GM12865 (cell line): ENCODE data around the gene EIF1B.
"Not testable (repeated sequence)": the region's sequence is repeated elsewhere in the genome, so short reads cannot be mapped to it uniquely, and the experiment has no call there.

Experiments
- DNase-seq: peaks from one replicate; pipeline ENCODE4 v3.0.0; 2010; ENCODE audit warnings: low read depth
- H3K4me3 ChIP-seq: 2 replicates; pipeline ENCODE4 v1.5.1; 2011; ENCODE audit warnings: mild to moderate bottlenecking, low read depth, low read length, control low read depth
- TF ChIP-seq, protein P1 (sequence below): IDR thresholded peaks from 2 replicates; pipeline ENCODE4 v1.5.1; 2011; ENCODE audit warnings: low read length, control low read depth, low read depth, inconsistent platforms; ENCODE audit not compliant: insufficient read depth; ENCODE audit errors: missing control alignments

Gene EIF1B

GRCh38 chr3:40278791-40279190 lies 30.7 kb upstream of the EIF1B start:
- DNase-seq, result no peak
- TF ChIP-seq, protein P1, sequence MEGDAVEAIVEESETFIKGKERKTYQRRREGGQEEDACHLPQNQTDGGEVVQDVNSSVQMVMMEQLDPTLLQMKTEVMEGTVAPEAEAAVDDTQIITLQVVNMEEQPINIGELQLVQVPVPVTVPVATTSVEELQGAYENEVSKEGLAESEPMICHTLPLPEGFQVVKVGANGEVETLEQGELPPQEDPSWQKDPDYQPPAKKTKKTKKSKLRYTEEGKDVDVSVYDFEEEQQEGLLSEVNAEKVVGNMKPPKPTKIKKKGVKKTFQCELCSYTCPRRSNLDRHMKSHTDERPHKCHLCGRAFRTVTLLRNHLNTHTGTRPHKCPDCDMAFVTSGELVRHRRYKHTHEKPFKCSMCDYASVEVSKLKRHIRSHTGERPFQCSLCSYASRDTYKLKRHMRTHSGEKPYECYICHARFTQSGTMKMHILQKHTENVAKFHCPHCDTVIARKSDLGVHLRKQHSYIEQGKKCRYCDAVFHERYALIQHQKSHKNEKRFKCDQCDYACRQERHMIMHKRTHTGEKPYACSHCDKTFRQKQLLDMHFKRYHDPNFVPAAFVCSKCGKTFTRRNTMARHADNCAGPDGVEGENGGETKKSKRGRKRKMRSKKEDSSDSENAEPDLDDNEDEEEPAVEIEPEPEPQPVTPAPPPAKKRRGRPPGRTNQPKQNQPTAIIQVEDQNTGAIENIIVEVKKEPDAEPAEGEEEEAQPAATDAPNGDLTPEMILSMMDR, result no peak
- H3K4me3 ChIP-seq, result no peak overlapping the region

GRCh38 chr3:40281995-40282394 lies 27.5 kb upstream of the EIF1B start:
- no peak for DNase-seq

GRCh38 chr3:40283057-40283456 lies 26.4 kb upstream of the EIF1B start:
- not testable (repeated sequence) for DNase-seq

More at GRCh38 chr3:40281995-40282394, 27.5 kb upstream of the EIF1B start:
- H3K4me3 ChIP-seq, result no peak overlapping the region
- TF ChIP-seq, protein P1, result no peak

DNA sequence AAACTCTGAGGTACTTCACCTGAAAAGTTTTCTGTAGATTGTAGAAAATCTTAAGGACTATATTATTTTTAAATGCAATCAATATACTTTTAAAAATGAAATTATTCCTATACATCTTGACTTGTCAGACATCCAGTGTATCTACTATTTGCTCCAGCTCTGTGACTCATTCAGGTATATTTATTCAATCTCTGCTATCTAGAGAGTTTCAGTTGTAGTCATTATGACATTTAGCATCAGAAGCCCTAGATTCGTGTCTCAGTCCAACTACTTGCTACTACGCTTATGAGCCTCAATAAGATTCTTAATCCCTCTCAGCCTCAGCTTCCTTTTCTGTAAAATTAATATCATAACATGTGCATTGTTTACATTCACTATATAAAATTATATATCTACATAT lies 22.3 kb upstream of the EIF1B start:
- TF ChIP-seq, protein P1, result no peak
- no peak for DNase-seq
- no peak overlapping the region for H3K4me3 ChIP-seq

More at GRCh38 chr3:40283057-40283456, 26.4 kb upstream of the EIF1B start:
- not testable (repeated sequence) for H3K4me3 ChIP-seq

DNA sequence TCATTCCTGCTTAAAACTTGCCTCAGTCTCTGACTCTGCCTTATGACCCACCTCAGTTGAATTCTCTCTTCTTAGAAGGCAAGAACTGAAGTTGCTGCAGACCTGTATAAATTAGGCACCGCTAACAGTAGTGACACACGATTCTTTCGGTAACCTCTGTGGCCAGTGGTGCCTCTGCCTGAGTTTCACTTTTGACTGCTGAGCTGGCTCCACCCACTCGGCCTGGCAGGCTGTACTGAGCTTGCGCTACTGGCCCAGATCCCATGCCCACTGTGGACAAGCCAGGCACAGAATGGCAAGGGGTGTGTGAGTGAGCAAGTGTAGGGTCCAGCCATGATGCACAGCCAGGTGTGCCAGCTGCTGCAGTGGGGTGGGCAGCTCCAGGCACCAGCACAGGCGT lies 19.1 kb upstream of the EIF1B start:
- TF ChIP-seq, protein P1, result no peak
- no peak for DNase-seq
- no peak overlapping the region for H3K4me3 ChIP-seq

- DNase-seq, result no peak
- no peak overlapping the region for H3K4me3 ChIP-seq
- TF ChIP-seq, protein P1, result no peak
Measured at GRCh38 chr3:40291471-40291870, 18.0 kb upstream of the EIF1B start.

DNA sequence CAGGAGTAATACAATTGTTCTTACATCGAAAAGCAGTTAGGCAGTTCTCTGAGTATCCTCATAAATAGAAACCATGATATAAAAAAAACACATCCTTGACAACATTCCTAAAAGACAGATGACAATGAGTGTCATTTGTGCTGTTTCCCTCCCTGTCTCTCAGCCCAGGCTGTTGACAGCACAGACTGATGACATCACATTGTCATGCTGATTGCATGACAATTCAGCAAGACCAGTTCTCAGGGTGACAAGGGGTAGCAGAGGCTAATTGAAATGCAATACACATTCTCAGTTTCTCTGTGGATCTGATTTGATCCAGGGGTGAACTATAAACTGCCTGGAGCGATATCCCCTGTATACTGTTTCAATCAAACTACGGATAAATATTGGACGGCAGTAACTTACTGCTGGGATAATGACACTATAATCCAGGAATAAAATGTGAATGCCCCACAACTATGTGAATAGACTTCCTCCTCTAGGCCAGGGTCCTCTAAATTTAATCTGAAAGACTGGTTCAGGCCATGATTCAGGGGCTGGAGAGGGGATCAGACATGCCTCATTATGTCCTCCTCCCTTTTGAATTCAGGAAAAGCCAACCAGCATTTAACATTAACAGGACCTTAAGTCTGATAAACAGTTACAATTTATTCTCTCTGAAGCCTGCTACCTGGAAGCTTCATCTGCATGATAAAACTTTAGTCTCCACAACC lies 16.7 kb upstream of the EIF1B start:
- no peak overlapping the region for H3K4me3 ChIP-seq
- TF ChIP-seq, protein P1, result no peak
- DNase-seq, result no peak
